Right ventricle myocardium superior (tissue), 1 donor: ENCODE data around the gene CLEC7A. TPM values are rescaled to one million over a fixed set of nuclear protein-coding genes. Genes with fewer than 3 reads are reported as not detected.

ENCODE experiments used
- ATAC-seq: fragments of 200-7000 bp; cut with Tn5 transposase; one replicate; pipeline ENCODE4 v1.9.1; 2020; ENCODE audit warnings: mild to moderate bottlenecking; ENCODE audit not compliant: poor library complexity
- DNase-seq: peaks from one replicate; pipeline ENCODE4 v3.0.0-alpha.2; 2020
- intact Hi-C: fragments of 100-400 bp; cut with DNase I; formaldehyde crosslinking; loops from one replicate; pipeline ENCODE4 v1.11.2; 2022
- total RNA-seq: library from RNA; stranded (reverse); fragmentation: NEBNext Ultra II Directional; extraction: Animal tissue kit (Norgen Biotek cat#: 25700); gene quantifications from one replicate; pipeline ENCODE4 v1.2.1, GENCODE V29; 2021
- donor health status: DM: no; HTN: yes; CAD: no; lungs with severe emphysema.

The CLEC7A gene
- total RNA-seq, 1 donor from 2014 or later = 2.3 TPM

- ATAC-seq (no peak), DNase-seq (no peak)
- intact Hi-C loops = no loop called here
These were observed 62.7 kb downstream of the CLEC7A start for GRCh38 chr12:10067264-10067663.

Other genes starting within 250 kb of the CLEC7A start
- gene KLRF2, start 248.7 kb downstream of the CLEC7A start, total RNA-seq = not detected
- not detected for gene CLEC2A, start 197.8 kb downstream of the CLEC7A start, total RNA-seq
- 7.8 TPM for gene CLEC12A, start 158.8 kb downstream of the CLEC7A start, total RNA-seq
- gene CLEC1B, start 131.1 kb downstream of the CLEC7A start, total RNA-seq = not detected
- gene CLEC12B, start 119.6 kb downstream of the CLEC7A start, total RNA-seq = 0.11 TPM
- not detected for gene CLEC9A, start 99.5 kb downstream of the CLEC7A start, total RNA-seq
- 2.5 TPM for gene CLEC1A, start 31.2 kb downstream of the CLEC7A start, total RNA-seq
- gene OLR1, start 41.9 kb upstream of the CLEC7A start, total RNA-seq = 0.35 TPM
- gene TMEM52B, start 48.8 kb upstream of the CLEC7A start, total RNA-seq = not detected
- 278 TPM for gene GABARAPL1, start 82.7 kb upstream of the CLEC7A start, total RNA-seq
- gene KLRD1, start 177.7 kb upstream of the CLEC7A start, total RNA-seq = 1.6 TPM